UCSD-AML1 (cell line): Measurements from ENCODE around the gene EGR4.

ENCODE experiments used
- DNase-seq: peaks from one replicate; lab custom pipeline; 2025; ENCODE audit not compliant: unreplicated experiment; lab: John Stamatoyannopoulos, UW

The EGR4 gene

GRCh38 chr2:73293534-73294171 is at the start of gene EGR4:
TSS of gene EGR4 (minus strand) at chr2:73293548. CDS start at chr2:73293317, 231 bp downstream.
- DNase-seq: peak; percentile 82

- no peak for DNase-seq
Measured at GRCh38 chr2:73341039-73341438, 47.7 kb upstream of the EGR4 start.

- DNase-seq: no peak
Measured at GRCh38 chr2:73339201-73339600, 45.9 kb upstream of the EGR4 start.

GRCh38 chr2:73337828-73338227 is 44.5 kb upstream of the EGR4 start:
- no peak for DNase-seq

GRCh38 chr2:73334620-73335019 is 41.3 kb upstream of the EGR4 start:
- no peak for DNase-seq

- no peak for DNase-seq
Measured at GRCh38 chr2:73334045-73334444, 40.7 kb upstream of the EGR4 start.

- no peak for DNase-seq
Measured at GRCh38 chr2:73333564-73333963, 40.2 kb upstream of the EGR4 start.

GRCh38 chr2:73324126-73324725 is 30.9 kb upstream of the EGR4 start:
- no peak for DNase-seq

- no peak for DNase-seq
Measured at GRCh38 chr2:73323551-73323950, 30.2 kb upstream of the EGR4 start.

- DNase-seq: no peak
Measured at GRCh38 chr2:73314441-73314840, 21.1 kb upstream of the EGR4 start.

- no peak for DNase-seq
Measured at GRCh38 chr2:73307720-73308119, 14.4 kb upstream of the EGR4 start.

GRCh38 chr2:73301636-73302035 is 8.3 kb upstream of the EGR4 start:
- DNase-seq: no peak

- DNase-seq: no peak
Measured at GRCh38 chr2:73300926-73301325, 7.6 kb upstream of the EGR4 start.

- DNase-seq: no peak
Measured at GRCh38 chr2:73297586-73297985, 4.2 kb upstream of the EGR4 start.

- DNase-seq: no peak
Measured at GRCh38 chr2:73297151-73297559, 3.8 kb upstream of the EGR4 start.

- DNase-seq: no peak
Measured at GRCh38 chr2:73295751-73296400, 2.5 kb upstream of the EGR4 start.

GRCh38 chr2:73294239-73294638 is 891 bp upstream of the EGR4 start:
- no peak for DNase-seq

GRCh38 chr2:73292906-73293533 is 328 bp downstream of the EGR4 start:
- no peak for DNase-seq

GRCh38 chr2:73292316-73292905 is 937 bp downstream of the EGR4 start:
- DNase-seq: no peak

- DNase-seq: no peak
Measured at GRCh38 chr2:73291461-73292315, 1.7 kb downstream of the EGR4 start.

GRCh38 chr2:73291093-73291460 is 2.3 kb downstream of the EGR4 start:
- peak; percentile 71 for DNase-seq
